Measurements from ENCODE around the gene MYBBP1A. TPM values are rescaled to one million over a fixed set of nuclear protein-coding genes. Genes with fewer than 3 reads are reported as not detected.

The MYBBP1A gene
- total and polyA plus RNA-seq, 4 donors, result 8.0 to 37.6 (median 35.9) TPM

- Histone ChIP-seq H3K4me3 (ENCODE audit: low read length in 2 of 2) (no peak overlapping the region), H3K36me3 (ENCODE audit: control insufficient read depth in 1 of 2, insufficient read depth in 2 of 2, low read length in 1 of 2) (no peaks in the 10 kb centered on the region), H3K27me3 (ENCODE audit: control insufficient read depth in 1 of 2, insufficient read depth in 2 of 2, low read length in 1 of 2) (no peaks in the 10 kb centered on the region), H3K27ac (ENCODE audit: low read depth in 1 of 2, low read length in 2 of 2) (no peak overlapping the region), H3K4me1 (ENCODE audit: control insufficient read depth in 1 of 2, insufficient read depth in 2 of 2, low read length in 2 of 2) (no peaks in the 10 kb centered on the region), H3K9me3 (ENCODE audit: control insufficient read depth, low read length) (no peaks in the 10 kb centered on the region)
- no peak for ATAC-seq (ENCODE audit: low FRiP score)
- no peak for DNase-seq
- intact Hi-C loops (cut with DNase I), result no loop called here
- 82 to 83% methylated on average over 23 of the region's 23 CpGs for WGBS, 2 donors
Measured at GRCh38 chr17:4533523-4534504, 21.4 kb downstream of the MYBBP1A start.

- 90 to 93% methylated on average over 33 of the region's 33 CpGs for WGBS, 2 donors
- Histone ChIP-seq H3K36me3 (ENCODE audit: control insufficient read depth in 1 of 2, insufficient read depth in 2 of 2, low read length in 1 of 2) (no peaks in the 10 kb centered on the region), H3K27me3 (ENCODE audit: control insufficient read depth in 1 of 2, insufficient read depth in 2 of 2, low read length in 1 of 2) (no peaks in the 10 kb centered on the region), H3K4me1 (ENCODE audit: control insufficient read depth in 1 of 2, insufficient read depth in 2 of 2, low read length in 2 of 2) (no peaks in the 10 kb centered on the region), H3K9me3 (ENCODE audit: control insufficient read depth, low read length) (no peaks in the 10 kb centered on the region), H3K4me3 (ENCODE audit: low read length in 2 of 2) (no peak overlapping the region), H3K27ac (ENCODE audit: low read depth in 1 of 2, low read length in 2 of 2) (no peak overlapping the region)
- DNase-seq (no peak), ATAC-seq (ENCODE audit: low FRiP score) (no peak)
- intact Hi-C loops (cut with DNase I), result no loop called here
Measured at GRCh38 chr17:4532860-4533522, 22.2 kb downstream of the MYBBP1A start.

- Histone ChIP-seq H3K27me3 (ENCODE audit: control insufficient read depth in 1 of 2, insufficient read depth in 2 of 2, low read length in 1 of 2) (no peaks in the 10 kb centered on the region), H3K36me3 (ENCODE audit: control insufficient read depth in 1 of 2, insufficient read depth in 2 of 2, low read length in 1 of 2) (no peaks in the 10 kb centered on the region), H3K4me3 (ENCODE audit: low read length in 2 of 2) (no peak overlapping the region), H3K4me1 (ENCODE audit: control insufficient read depth in 1 of 2, insufficient read depth in 2 of 2, low read length in 2 of 2) (no peaks in the 10 kb centered on the region), H3K9me3 (ENCODE audit: control insufficient read depth, low read length) (no peaks in the 10 kb centered on the region), H3K27ac (ENCODE audit: low read depth in 1 of 2, low read length in 2 of 2) (no peak overlapping the region)
- no peak for ATAC-seq (ENCODE audit: low FRiP score)
- DNase-seq, result no peak
- intact Hi-C loops (cut with DNase I), result no loop called here
- 92 to 94% methylated on average over 17 of the region's 17 CpGs for WGBS, 2 donors
Measured at GRCh38 chr17:4531988-4532736, 23.0 kb downstream of the MYBBP1A start.

GRCh38 chr17:4530799-4531730, 24.1 kb downstream of the MYBBP1A start:
- intact Hi-C loops (cut with DNase I), result no loop called here
- ATAC-seq (ENCODE audit: low FRiP score) (no peak), DNase-seq (no peak)
- Histone ChIP-seq H3K9me3 (ENCODE audit: control insufficient read depth, low read length) (no peaks in the 10 kb centered on the region), H3K27ac (ENCODE audit: low read depth in 1 of 2, low read length in 2 of 2) (no peak overlapping the region), H3K36me3 (ENCODE audit: control insufficient read depth in 1 of 2, insufficient read depth in 2 of 2, low read length in 1 of 2) (no peaks in the 10 kb centered on the region), H3K27me3 (ENCODE audit: control insufficient read depth in 1 of 2, insufficient read depth in 2 of 2, low read length in 1 of 2) (no peaks in the 10 kb centered on the region), H3K4me1 (ENCODE audit: control insufficient read depth in 1 of 2, insufficient read depth in 2 of 2, low read length in 2 of 2) (no peaks in the 10 kb centered on the region), H3K4me3 (ENCODE audit: low read length in 2 of 2) (no peak overlapping the region)
- 78 to 81% methylated on average over 30 of the region's 30 CpGs for WGBS, 2 donors

- Histone ChIP-seq H3K9me3 (ENCODE audit: control insufficient read depth, low read length) (no peaks in the 10 kb centered on the region), H3K4me1 (ENCODE audit: control insufficient read depth in 1 of 2, insufficient read depth in 2 of 2, low read length in 2 of 2) (no peaks in the 10 kb centered on the region), H3K36me3 (ENCODE audit: control insufficient read depth in 1 of 2, insufficient read depth in 2 of 2, low read length in 1 of 2) (no peaks in the 10 kb centered on the region), H3K27me3 (ENCODE audit: control insufficient read depth in 1 of 2, insufficient read depth in 2 of 2, low read length in 1 of 2) (no peaks in the 10 kb centered on the region), H3K27ac (ENCODE audit: low read depth in 1 of 2, low read length in 2 of 2) (no peak overlapping the region), H3K4me3 (ENCODE audit: low read length in 2 of 2) (no peak overlapping the region)
- DNase-seq, result no peak
- no peak for ATAC-seq (ENCODE audit: low FRiP score)
- 91% methylated on average over 13 of the region's 13 CpGs for WGBS, 2 donors
- intact Hi-C loops (cut with DNase I), result no loop called here
Measured at GRCh38 chr17:4529533-4530152, 25.5 kb downstream of the MYBBP1A start.

- no peak for ATAC-seq (ENCODE audit: low FRiP score)
- Histone ChIP-seq H3K4me3 (ENCODE audit: low read length in 2 of 2) (no peak overlapping the region), H3K36me3 (ENCODE audit: control insufficient read depth in 1 of 2, insufficient read depth in 2 of 2, low read length in 1 of 2) (no peaks in the 10 kb centered on the region), H3K9me3 (ENCODE audit: control insufficient read depth, low read length) (no peaks in the 10 kb centered on the region), H3K4me1 (ENCODE audit: control insufficient read depth in 1 of 2, insufficient read depth in 2 of 2, low read length in 2 of 2) (no peaks in the 10 kb centered on the region), H3K27me3 (ENCODE audit: control insufficient read depth in 1 of 2, insufficient read depth in 2 of 2, low read length in 1 of 2) (no peaks in the 10 kb centered on the region), H3K27ac (ENCODE audit: low read depth in 1 of 2, low read length in 2 of 2) (no peak overlapping the region)
- intact Hi-C loops (cut with DNase I), result no loop called here
- DNase-seq, result no peak
- WGBS, 2 donors, result 64 to 67% methylated on average over 12 of the region's 12 CpGs
Measured at GRCh38 chr17:4527566-4528125, 27.5 kb downstream of the MYBBP1A start.

GRCh38 chr17:4527134-4527533, 28.1 kb downstream of the MYBBP1A start:
- H3K9me3 ChIP-seq (ENCODE audit: control insufficient read depth, low read length), result no peaks in the 10 kb centered on the region
- no peak overlapping the region for H3K4me3 ChIP-seq (ENCODE audit: low read length in 2 of 2)
- intact Hi-C loops (cut with DNase I), result no loop called here
- no peaks in the 10 kb centered on the region for H3K27me3 ChIP-seq (ENCODE audit: control insufficient read depth in 1 of 2, insufficient read depth in 2 of 2, low read length in 1 of 2)
- no peak for ATAC-seq (ENCODE audit: low FRiP score)
- DNase-seq, result no peak
- 4 to 7% methylated on average over 1 of the region's 1 CpG for WGBS, 2 donors
- no peaks in the 10 kb centered on the region for H3K4me1 ChIP-seq (ENCODE audit: control insufficient read depth in 1 of 2, insufficient read depth in 2 of 2, low read length in 2 of 2)
- H3K36me3 ChIP-seq (ENCODE audit: control insufficient read depth in 1 of 2, insufficient read depth in 2 of 2, low read length in 1 of 2), result no peaks in the 10 kb centered on the region
- H3K27ac ChIP-seq (ENCODE audit: low read depth in 1 of 2, low read length in 2 of 2), result no peak overlapping the region
